Upper lobe of right lung (tissue), 1 donor: ENCODE data around the gene DHX38. TPM values are rescaled to one million over a fixed set of nuclear protein-coding genes. Genes with fewer than 3 reads are reported as not detected.
"Not testable (repeated sequence)": the region's sequence is repeated elsewhere in the genome, so short reads cannot be mapped to it uniquely, and the experiment has no call there.

Experiments
- ATAC-seq: fragments of 200-7000 bp; cut with Tn5 transposase; one replicate; pipeline ENCODE4 v1.9.1; 2020; ENCODE audit warnings: mild to moderate bottlenecking, moderate library complexity
- DNase-seq: peaks from one replicate; pipeline ENCODE4 v3.0.0-alpha.2; 2020
- H3K27ac ChIP-seq: fragments of 200-600 bp; one replicate; pipeline ENCODE4 v1.8.0; 2022
- H3K27me3 ChIP-seq: fragments of 200-600 bp; one replicate; pipeline ENCODE4 v1.8.0; 2022; ENCODE audit warnings: mild to moderate bottlenecking
- H3K36me3 ChIP-seq: fragments of 200-600 bp; one replicate; pipeline ENCODE4 v1.8.0; 2022
- H3K4me1 ChIP-seq: fragments of 200-600 bp; one replicate; pipeline ENCODE4 v1.8.0; 2022
- H3K4me3 ChIP-seq: fragments of 200-600 bp; one replicate; pipeline ENCODE4 v1.8.0; 2022; ENCODE audit warnings: mild to moderate bottlenecking
- H3K9me3 ChIP-seq: fragments of 200-600 bp; one replicate; pipeline ENCODE4 v1.8.0; 2022
- intact Hi-C: fragments of 100-400 bp; cut with DNase I; formaldehyde crosslinking; loops from one replicate; pipeline ENCODE4 v1.11.0; 2022
- total RNA-seq: library from RNA; stranded (reverse); fragmentation: NEBNext Ultra II Directional; extraction: Animal tissue kit (Norgen Biotek cat#: 25700); gene quantifications from one replicate; pipeline ENCODE4 v1.2.1, GENCODE V29; 2021
- TF ChIP-seq, protein P1 (sequence below): fragments of 200-600 bp; IDR thresholded peaks from one replicate; pipeline ENCODE4 v1.8.0; 2022; ENCODE audit warnings: antibody characterized with exemption
- donor health status: DM: no; HTN: yes; CAD: no; lungs with severe emphysema.

DHX38 gene
- total RNA-seq, 1 donor from 2014 or later, result 53.5 TPM

DNA sequence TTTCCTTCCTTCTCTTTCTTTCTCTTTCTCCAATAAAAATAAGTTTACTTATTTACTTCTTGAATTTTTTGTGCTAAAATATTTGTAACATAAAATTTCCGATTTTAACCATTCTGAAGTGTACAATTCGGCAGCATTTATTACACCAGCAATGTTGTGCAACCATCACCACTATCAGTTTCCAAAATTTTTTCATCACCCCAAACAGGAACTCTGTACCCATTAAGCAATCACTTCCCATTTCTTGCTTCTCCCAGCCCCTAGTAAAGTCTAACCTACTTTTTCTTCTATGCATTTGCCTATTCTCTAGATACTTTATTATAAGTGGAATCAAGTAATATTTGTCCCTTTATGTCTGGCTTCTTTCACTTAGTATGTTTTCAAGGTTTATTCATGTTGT lies 41.8 kb upstream of the DHX38 start:
- H3K4me1 ChIP-seq, result peaks cover 11% of the 10 kb centered on the region
- no peaks in the 10 kb centered on the region for H3K27me3 ChIP-seq
- ATAC-seq (peak; percentile 54), DNase-seq (no peak)
- H3K9me3 ChIP-seq, result no peaks in the 10 kb centered on the region
- H3K36me3 ChIP-seq, result no peaks in the 10 kb centered on the region
- TF ChIP-seq, protein P1, sequence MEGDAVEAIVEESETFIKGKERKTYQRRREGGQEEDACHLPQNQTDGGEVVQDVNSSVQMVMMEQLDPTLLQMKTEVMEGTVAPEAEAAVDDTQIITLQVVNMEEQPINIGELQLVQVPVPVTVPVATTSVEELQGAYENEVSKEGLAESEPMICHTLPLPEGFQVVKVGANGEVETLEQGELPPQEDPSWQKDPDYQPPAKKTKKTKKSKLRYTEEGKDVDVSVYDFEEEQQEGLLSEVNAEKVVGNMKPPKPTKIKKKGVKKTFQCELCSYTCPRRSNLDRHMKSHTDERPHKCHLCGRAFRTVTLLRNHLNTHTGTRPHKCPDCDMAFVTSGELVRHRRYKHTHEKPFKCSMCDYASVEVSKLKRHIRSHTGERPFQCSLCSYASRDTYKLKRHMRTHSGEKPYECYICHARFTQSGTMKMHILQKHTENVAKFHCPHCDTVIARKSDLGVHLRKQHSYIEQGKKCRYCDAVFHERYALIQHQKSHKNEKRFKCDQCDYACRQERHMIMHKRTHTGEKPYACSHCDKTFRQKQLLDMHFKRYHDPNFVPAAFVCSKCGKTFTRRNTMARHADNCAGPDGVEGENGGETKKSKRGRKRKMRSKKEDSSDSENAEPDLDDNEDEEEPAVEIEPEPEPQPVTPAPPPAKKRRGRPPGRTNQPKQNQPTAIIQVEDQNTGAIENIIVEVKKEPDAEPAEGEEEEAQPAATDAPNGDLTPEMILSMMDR, result no peak
- intact Hi-C loops, result no loop called here
- H3K27ac ChIP-seq, result no peak overlapping the region
- H3K4me3 ChIP-seq, result no peak overlapping the region

DNA sequence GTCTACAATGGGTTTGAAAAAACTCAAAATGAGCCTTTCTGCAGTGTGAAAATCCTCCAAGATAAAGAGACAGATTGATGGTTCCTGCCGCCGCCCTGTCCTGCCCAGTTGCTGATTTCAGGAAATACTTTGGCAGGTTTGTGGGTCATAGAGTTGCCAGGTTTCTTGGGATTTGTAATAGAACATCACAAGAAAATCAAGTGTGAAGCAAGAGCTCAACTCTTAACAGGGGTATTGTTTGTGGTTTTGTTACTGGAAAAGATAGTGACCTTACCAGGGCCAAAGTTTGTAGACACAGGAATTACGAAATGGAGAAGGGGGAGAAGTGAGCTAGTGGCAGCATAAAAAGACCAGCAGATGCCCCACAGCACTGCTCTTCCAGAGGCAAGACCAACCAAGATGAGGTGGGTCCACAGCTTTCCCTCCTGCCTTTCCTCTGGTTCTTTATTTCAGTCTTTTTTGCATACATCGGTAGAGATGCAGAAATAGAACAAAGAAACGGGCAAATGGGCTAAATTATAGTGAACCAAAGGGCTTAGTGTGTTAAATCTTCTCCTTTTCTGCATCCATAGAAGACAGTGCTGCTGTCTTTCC lies 39.3 kb upstream of the DHX38 start, which contains the start of gene HP:
HP (plus strand) TSS at position 252 of the 594 bp plus-strand sequence; CDS start at position 400, 148 bp downstream.
- ATAC-seq, result peak; percentile 10
- H3K27me3 ChIP-seq, H3K27ac ChIP-seq, intact Hi-C loops, H3K9me3 ChIP-seq, H3K4me3 ChIP-seq, H3K36me3 ChIP-seq, DNase-seq: not testable (repeated sequence)
- peaks cover 13% of the 10 kb centered on the region for H3K4me1 ChIP-seq

DNA sequence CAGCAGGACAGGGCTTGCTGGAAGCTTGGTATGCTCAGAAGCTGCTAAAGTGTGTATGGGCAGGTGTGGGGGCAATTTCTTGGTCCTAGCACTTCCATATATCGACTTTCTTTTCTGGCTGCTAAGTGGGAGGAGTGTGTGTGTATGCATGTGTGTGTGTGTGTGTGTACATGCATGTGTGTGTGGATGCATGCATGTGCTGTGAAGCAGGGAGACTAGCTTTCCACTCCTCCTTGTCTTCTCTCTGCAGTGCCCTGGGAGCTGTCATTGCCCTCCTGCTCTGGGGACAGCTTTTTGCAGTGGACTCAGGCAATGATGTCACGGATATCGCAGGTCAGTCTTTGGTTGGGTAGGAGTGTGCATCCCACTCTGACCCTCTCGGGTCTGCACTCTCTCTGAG lies 37.7 kb upstream of the DHX38 start:
- H3K4me1 ChIP-seq, result peaks cover 10% of the 10 kb centered on the region
- ATAC-seq (no peak), DNase-seq (no peak)
- H3K27ac ChIP-seq, result no peak overlapping the region
- TF ChIP-seq, protein P1, result no peak
- H3K9me3 ChIP-seq, result no peaks in the 10 kb centered on the region
- no peaks in the 10 kb centered on the region for H3K36me3 ChIP-seq
- intact Hi-C loops, result no loop called here
- no peaks in the 10 kb centered on the region for H3K27me3 ChIP-seq
- H3K4me3 ChIP-seq, result no peak overlapping the region

DNA sequence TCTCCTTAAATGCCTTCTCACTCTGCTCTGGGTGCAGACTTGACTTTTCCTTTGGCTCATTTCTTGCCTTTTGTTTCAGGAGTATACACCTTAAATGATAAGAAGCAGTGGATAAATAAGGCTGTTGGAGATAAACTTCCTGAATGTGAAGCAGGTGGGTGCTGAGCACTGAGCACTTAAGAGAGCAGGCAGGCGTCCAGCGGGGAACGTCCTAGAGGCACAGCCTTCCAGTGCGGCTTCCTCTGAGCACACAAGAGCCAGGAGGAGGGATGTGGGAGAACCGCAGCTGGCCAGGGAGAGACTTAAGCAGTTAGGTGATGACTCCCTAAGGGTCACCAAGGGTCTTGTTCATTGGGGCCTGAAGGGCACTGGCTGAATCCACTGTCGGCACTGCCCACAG lies 36.3 kb upstream of the DHX38 start:
- peak; percentile 56 for ATAC-seq
- H3K4me1 ChIP-seq, H3K4me3 ChIP-seq, H3K9me3 ChIP-seq, intact Hi-C loops, DNase-seq, H3K36me3 ChIP-seq, H3K27ac ChIP-seq, H3K27me3 ChIP-seq: not testable (repeated sequence)

DNA sequence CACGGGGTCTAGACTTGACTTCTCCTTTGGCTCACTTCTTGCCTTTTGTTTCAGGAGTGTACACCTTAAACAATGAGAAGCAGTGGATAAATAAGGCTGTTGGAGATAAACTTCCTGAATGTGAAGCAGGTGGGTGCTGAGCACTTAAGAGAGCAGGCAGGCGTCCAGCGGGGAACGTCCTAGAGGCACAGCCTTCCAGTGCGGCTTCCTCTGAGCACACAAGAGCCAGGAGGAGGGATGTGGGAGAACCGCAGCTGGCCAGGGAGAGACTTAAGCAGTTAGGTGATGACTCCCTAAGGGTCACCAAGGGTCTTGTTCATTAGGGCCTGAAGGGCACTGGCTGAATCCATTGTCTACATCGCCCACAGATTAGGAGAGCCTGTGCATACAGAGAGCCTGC lies 34.6 kb upstream of the DHX38 start:
- peak; percentile 64 for ATAC-seq
- intact Hi-C loops, DNase-seq, H3K4me3 ChIP-seq, H3K36me3 ChIP-seq, H3K9me3 ChIP-seq, H3K27me3 ChIP-seq, H3K4me1 ChIP-seq, H3K27ac ChIP-seq: not testable (repeated sequence)

DNA sequence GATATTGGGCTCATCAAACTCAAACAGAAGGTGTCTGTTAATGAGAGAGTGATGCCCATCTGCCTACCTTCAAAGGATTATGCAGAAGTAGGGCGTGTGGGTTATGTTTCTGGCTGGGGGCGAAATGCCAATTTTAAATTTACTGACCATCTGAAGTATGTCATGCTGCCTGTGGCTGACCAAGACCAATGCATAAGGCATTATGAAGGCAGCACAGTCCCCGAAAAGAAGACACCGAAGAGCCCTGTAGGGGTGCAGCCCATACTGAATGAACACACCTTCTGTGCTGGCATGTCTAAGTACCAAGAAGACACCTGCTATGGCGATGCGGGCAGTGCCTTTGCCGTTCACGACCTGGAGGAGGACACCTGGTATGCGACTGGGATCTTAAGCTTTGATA lies 33.2 kb upstream of the DHX38 start:
- H3K27ac ChIP-seq, result no peak overlapping the region
- intact Hi-C loops, result no loop called here
- H3K9me3 ChIP-seq, result no peaks in the 10 kb centered on the region
- H3K27me3 ChIP-seq, result no peaks in the 10 kb centered on the region
- peaks cover 3% of the 10 kb centered on the region for H3K4me1 ChIP-seq
- ATAC-seq (no peak), DNase-seq (no peak)
- no peak overlapping the region for H3K4me3 ChIP-seq
- H3K36me3 ChIP-seq, result no peaks in the 10 kb centered on the region
- TF ChIP-seq, protein P1, result no peak

DNA sequence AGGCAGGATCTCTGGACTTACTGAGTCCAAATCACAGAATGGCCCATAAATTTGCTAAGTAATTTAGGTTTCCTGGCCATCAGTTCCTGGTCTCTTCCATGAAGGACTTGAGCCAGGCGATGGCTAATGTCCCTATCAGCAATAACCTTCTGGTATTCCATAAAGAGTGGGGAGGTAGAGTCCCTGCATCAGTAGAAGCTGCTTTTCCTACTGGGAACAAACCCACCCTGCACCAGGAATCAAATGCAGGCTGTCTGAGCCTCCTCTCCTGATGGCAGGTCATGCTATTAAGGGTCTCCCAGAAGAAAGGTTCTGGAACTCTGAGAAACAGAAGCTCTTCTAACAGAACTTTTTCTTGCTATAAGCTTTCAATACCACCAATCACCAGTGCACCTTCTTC lies 32.1 kb upstream of the DHX38 start:
- intact Hi-C loops, result no loop called here
- no peaks in the 10 kb centered on the region for H3K9me3 ChIP-seq
- H3K4me1 ChIP-seq, result peaks cover 3% of the 10 kb centered on the region
- H3K27me3 ChIP-seq, result no peaks in the 10 kb centered on the region
- no peak overlapping the region for H3K27ac ChIP-seq
- no peaks in the 10 kb centered on the region for H3K36me3 ChIP-seq
- no peak for DNase-seq
- no peak for ATAC-seq
- no peak overlapping the region for H3K4me3 ChIP-seq
- TF ChIP-seq, protein P1, result no peak
